ENCODE data around the gene ZBTB25. TPM values are rescaled to one million over a fixed set of nuclear protein-coding genes. Genes with fewer than 3 reads are reported as not detected.

ZBTB25 gene
- polyA plus RNA-seq, 3 donors from 2014 or later = 9.9 to 23.1 (median 15.3) TPM

DNA sequence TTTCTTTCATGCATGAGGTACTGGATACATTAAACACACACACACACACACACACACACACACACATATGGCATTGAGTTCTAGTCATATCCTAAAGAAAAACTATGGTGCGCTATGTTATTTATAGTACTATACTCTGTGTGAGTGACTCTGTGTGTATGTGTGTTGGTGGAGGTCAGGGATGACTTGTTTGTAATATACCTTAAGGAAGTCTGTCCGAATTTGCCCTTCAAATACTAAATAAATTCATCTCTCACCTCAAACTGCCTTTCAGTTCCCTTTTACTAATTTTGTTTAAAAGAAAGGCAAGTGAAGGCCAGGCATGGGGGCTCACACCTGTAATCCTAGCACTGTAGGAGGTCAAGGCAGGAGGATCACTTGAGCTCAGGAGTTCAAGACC is 40.4 kb downstream of the ZBTB25 start:
- Mint-ChIP-seq H3K27me3 (ENCODE audit: low read depth in 3 of 3) (peaks cover 4 to 5% (median 5%) of the 10 kb centered on the region in 3 donors), H3K27ac (peak overlapping the region in 4 of 6 donors; percentile 24 to 97 (median 30)), H3K9me3 (no peaks in the 10 kb centered on the region), H3K36me3 (peaks cover 0 to 4% (median 3%) of the 10 kb centered on the region in 3 donors), H3K4me1 (peaks cover 48 to 49% of the 10 kb centered on the region in 2 donors), H3K4me3 (peak overlapping the region in 2 of 5 donors; percentile 2 to 15)
- DNase-seq = no peak

- H3K4me3 Mint-ChIP-seq = no peak overlapping the region
- H3K27me3 Mint-ChIP-seq (ENCODE audit: low read depth in 3 of 3) = peaks cover 4 to 5% (median 5%) of the 10 kb centered on the region in 3 donors
- H3K4me1 Mint-ChIP-seq = peaks cover 29 to 41% of the 10 kb centered on the region in 2 donors
- no peaks in the 10 kb centered on the region for H3K9me3 Mint-ChIP-seq
- DNase-seq = no peak
- H3K27ac Mint-ChIP-seq = peak overlapping the region in 1 of 6 donors; percentile 53
- H3K36me3 Mint-ChIP-seq = peaks cover 0 to 12% (median 4%) of the 10 kb centered on the region in 3 donors
Measured at GRCh38 chr14:64461221-64461620, 42.4 kb downstream of the ZBTB25 start.

DNA sequence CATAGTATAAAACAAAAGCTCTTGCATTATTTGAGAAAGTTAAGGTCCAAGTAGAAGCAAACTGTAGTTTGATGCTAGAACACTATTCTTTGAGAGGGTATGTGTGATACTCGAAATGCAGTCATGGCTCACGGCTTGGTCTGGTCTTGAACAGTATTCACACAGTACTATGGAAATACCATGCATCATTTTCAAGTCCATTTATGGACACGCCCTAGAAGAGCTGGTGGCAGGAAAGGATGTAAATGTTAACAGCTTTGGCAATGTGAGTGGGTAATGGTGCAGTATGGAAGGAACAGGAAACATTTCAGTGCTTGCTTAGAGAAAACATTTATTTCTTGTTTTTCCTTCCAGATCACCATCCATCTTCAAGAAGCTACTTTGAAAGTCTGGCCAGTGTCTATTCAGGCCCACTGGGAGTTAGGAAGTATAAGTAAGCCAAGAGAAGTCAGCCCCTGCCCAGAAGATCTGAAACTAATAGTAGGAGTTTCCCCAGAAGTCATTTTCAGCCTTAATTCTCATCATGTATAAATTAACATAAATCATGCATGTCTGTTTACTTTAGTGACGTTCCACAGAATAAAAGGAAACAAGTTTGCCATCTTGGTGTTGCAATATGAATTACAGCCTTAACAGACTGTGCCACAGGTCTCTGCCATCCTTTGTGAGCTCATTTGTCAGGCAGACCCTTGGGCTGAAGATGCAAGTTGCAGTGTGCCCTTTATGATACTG is 44.1 kb downstream of the ZBTB25 start:
- Mint-ChIP-seq H3K27ac (peak overlapping the region; percentile 1 to 73 (median 32)), H3K9me3 (no peaks in the 10 kb centered on the region), H3K4me3 (no peak overlapping the region), H3K27me3 (ENCODE audit: low read depth in 3 of 3) (no peaks in the 10 kb centered on the region), H3K4me1 (peaks cover 17 to 31% of the 10 kb centered on the region in 2 donors), H3K36me3 (peaks cover 2 to 15% (median 14%) of the 10 kb centered on the region in 3 donors)
- DNase-seq = no peak

GRCh38 chr14:64454671-64455070 is 49.0 kb downstream of the ZBTB25 start:
- peak overlapping the region in 2 of 6 donors; percentile 6 to 76 for H3K27ac Mint-ChIP-seq
- H3K9me3 Mint-ChIP-seq = no peaks in the 10 kb centered on the region
- no peak for DNase-seq
- H3K4me3 Mint-ChIP-seq = no peak overlapping the region
- H3K36me3 Mint-ChIP-seq = peaks cover 16 to 21% (median 17%) of the 10 kb centered on the region in 3 donors
- no peaks in the 10 kb centered on the region for H3K27me3 Mint-ChIP-seq (ENCODE audit: low read depth in 3 of 3)
- peaks cover 18 to 29% of the 10 kb centered on the region in 2 donors for H3K4me1 Mint-ChIP-seq

GRCh38 chr14:64450255-64450654 is 53.4 kb downstream of the ZBTB25 start:
- Mint-ChIP-seq H3K27me3 (ENCODE audit: low read depth in 3 of 3) (peaks cover 6 to 13% (median 8%) of the 10 kb centered on the region in 3 donors), H3K9me3 (no peaks in the 10 kb centered on the region), H3K4me1 (peaks cover 45 to 48% of the 10 kb centered on the region in 2 donors), H3K27ac (peak overlapping the region; percentile 70 to 96 (median 82)), H3K36me3 (peaks cover 4 to 17% (median 9%) of the 10 kb centered on the region in 3 donors), H3K4me3 (peak overlapping the region in 1 of 5 donors; percentile 52)
- DNase-seq = no peak

- H3K4me1 Mint-ChIP-seq = peaks cover 65 to 69% of the 10 kb centered on the region in 2 donors
- H3K4me3 Mint-ChIP-seq = peak overlapping the region; percentile 49 to 71 (median 68)
- H3K27me3 Mint-ChIP-seq (ENCODE audit: low read depth in 3 of 3) = peaks cover 6 to 15% (median 8%) of the 10 kb centered on the region in 3 donors
- peak overlapping the region; percentile 95 to 98 (median 96) for H3K27ac Mint-ChIP-seq
- DNase-seq = peak; percentile 79 to 88 (median 80)
- peaks cover 7 to 16% (median 10%) of the 10 kb centered on the region in 3 donors for H3K36me3 Mint-ChIP-seq
- no peaks in the 10 kb centered on the region for H3K9me3 Mint-ChIP-seq
Measured at GRCh38 chr14:64447876-64448670, 55.6 kb downstream of the ZBTB25 start.

DNA sequence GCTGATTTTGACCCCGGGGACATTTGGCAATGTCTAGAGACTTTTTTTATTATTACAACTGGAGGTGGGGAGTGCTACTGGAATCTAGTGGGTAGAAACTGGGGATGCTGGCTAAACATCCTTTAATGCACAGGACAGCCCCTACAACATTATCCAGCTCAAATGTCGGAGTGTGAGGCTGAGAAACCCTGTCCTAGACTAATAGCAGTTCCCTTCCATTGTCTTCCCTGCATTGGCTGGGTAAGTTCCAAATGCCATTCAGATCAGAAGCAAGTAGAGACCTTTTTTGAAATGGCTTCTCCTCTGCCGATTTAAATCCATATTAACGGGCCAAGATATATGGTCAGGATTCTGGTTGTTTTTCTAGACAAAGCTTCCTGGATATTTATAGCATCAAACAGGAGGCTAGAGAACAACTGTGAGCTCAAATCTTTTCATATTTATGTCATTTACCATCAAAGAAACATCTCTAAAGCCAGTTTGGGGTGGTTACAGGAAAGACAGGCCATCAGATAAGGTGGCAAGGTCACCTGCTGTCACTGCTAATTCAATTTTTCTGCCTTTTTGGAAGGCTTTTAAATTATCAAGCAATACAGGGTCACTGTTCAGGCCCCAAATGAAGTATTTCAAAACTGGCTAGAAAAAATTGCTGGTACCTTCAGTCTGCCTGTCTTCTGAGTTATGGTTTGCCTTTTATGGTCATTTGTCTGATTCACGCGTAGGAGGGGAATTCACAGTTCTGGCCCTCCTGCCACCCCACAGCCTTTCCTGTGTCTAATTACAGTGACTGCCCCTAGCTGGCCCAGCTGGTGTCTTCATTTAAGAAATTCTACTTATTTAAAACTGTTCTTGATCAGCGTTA is 58.4 kb downstream of the ZBTB25 start:
- Mint-ChIP-seq H3K9me3 (no peaks in the 10 kb centered on the region), H3K4me3 (peak overlapping the region; percentile 57 to 76 (median 72)), H3K4me1 (peaks cover 58 to 60% of the 10 kb centered on the region in 2 donors), H3K27ac (peak overlapping the region; percentile 88 to 99 (median 96)), H3K36me3 (peaks cover 8 to 22% (median 16%) of the 10 kb centered on the region in 3 donors), H3K27me3 (ENCODE audit: low read depth in 3 of 3) (peaks cover 6 to 15% (median 8%) of the 10 kb centered on the region in 3 donors)
- peak; percentile 77 to 81 (median 78) for DNase-seq

DNA sequence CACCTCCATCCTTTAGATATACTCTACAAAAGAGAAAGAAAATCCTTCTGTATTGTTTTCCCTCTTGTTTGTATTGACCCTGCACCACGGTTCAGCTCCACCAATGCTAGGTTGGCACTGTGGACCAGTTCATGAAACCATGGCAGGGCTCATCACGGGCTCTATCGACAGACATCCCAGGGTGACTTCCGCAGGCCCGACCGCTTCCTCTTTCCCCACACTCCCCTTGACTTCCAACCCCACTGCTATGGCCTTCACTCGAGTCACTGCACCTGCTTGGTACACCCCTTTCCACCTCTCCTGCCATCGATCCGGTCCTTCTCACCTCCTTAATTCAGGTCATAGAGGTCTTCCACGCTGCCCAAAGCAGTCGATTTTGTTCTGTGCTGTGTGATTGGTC is 59.5 kb downstream of the ZBTB25 start:
- H3K4me1 Mint-ChIP-seq = peaks cover 53 to 59% of the 10 kb centered on the region in 2 donors
- H3K27ac Mint-ChIP-seq = peak overlapping the region; percentile 88 to 99 (median 96)
- H3K27me3 Mint-ChIP-seq (ENCODE audit: low read depth in 3 of 3) = peaks cover 6 to 15% (median 8%) of the 10 kb centered on the region in 3 donors
- peaks cover 8 to 25% (median 17%) of the 10 kb centered on the region in 3 donors for H3K36me3 Mint-ChIP-seq
- DNase-seq = no peak
- H3K4me3 Mint-ChIP-seq = peak overlapping the region; percentile 57 to 76 (median 72)
- H3K9me3 Mint-ChIP-seq = no peaks in the 10 kb centered on the region

DNA sequence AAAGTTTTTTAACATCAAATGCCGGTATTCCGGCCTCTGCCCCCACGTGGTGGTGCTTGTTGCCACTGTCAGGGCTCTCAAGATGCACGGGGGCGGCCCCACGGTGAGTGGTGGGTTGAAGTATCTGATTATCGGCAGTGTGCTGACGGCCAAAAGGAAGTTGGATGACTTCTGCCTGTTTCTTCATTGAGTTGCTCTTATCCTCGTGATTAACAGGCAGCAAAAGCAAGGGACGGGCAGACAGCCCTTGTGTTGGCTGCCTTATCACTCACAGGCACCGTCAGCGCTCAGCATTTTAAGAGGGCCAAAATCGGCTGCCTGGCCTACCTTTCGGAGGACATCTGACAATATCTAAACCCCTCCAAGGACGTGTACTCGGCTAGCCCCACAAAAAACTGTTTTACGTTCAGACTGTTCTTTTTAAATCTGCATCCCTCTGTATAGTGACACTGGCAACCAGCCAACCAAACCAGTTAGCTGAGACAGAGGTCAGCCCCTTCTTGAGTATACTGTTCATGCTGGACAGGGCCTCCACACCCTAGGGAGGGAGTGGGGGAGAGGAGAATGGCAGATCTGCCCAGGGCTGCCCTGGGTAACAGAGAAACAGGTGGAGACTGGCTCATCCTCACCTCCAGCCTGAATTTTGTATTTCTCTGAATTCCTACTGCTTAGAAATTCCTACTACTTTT is 61.2 kb downstream of the ZBTB25 start:
- Mint-ChIP-seq H3K27ac (peak overlapping the region in 2 of 6 donors; percentile 15 to 58), H3K9me3 (no peaks in the 10 kb centered on the region), H3K4me1 (peaks cover 51 to 57% of the 10 kb centered on the region in 2 donors), H3K36me3 (peaks cover 12 to 33% (median 25%) of the 10 kb centered on the region in 3 donors), H3K4me3 (no peak overlapping the region), H3K27me3 (ENCODE audit: low read depth in 3 of 3) (peaks cover 2 to 7% (median 3%) of the 10 kb centered on the region in 3 donors)
- no peak for DNase-seq

DNA sequence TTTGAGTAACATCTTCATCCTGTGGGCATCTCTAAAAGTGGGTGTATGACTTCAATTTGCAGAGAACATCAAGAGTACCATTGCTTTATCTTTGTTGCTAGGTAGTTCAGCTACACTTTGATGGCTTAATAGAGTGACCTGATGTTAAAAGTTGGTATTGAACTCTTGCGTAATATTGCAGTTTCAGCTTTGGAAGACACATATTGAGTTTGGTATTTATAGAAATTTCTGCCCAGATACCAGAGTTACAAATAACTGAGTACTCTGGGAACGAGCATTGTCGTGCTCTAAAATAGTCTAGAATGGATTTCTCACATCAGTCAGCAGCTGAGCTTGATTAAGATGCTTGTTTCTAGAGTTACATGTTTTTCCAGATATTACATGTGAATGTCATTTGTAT is 63.1 kb downstream of the ZBTB25 start:
- H3K36me3 Mint-ChIP-seq = peaks cover 12 to 47% (median 25%) of the 10 kb centered on the region in 3 donors
- H3K27ac Mint-ChIP-seq = no peak overlapping the region
- no peak for DNase-seq
- H3K27me3 Mint-ChIP-seq (ENCODE audit: low read depth in 3 of 3) = peaks cover 0 to 1% (median 0%) of the 10 kb centered on the region in 3 donors
- H3K4me3 Mint-ChIP-seq = no peak overlapping the region
- peaks cover 40% of the 10 kb centered on the region in 2 donors for H3K4me1 Mint-ChIP-seq
- no peaks in the 10 kb centered on the region for H3K9me3 Mint-ChIP-seq

DNA sequence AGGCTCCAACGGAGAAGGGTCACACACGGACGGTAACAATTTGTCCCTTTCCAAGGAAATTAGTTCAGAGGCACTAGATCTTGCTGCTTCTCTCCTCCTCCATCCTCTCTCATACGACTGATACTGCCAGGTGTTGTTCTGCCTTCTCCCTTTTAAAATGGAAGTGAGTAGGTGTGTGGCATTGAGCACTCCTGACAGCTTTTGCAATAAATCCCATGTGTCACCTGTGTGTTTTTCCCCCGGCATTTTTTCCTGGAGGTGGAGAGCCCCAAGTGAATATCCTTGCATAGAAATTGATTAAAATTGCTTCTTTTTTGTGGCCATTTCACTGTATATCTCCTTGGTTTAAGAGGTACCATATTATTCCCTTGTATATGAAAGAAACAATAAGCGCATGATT is 64.5 kb downstream of the ZBTB25 start:
- Mint-ChIP-seq H3K4me3 (peak overlapping the region in 1 of 5 donors; percentile 17), H3K9me3 (no peaks in the 10 kb centered on the region), H3K4me1 (peaks cover 26% of the 10 kb centered on the region in 2 donors), H3K27ac (peak overlapping the region; percentile 2 to 87 (median 38)), H3K27me3 (ENCODE audit: low read depth in 3 of 3) (peaks cover 0 to under 1% (median 0%) of the 10 kb centered on the region in 3 donors), H3K36me3 (peaks cover 16 to 52% (median 27%) of the 10 kb centered on the region in 3 donors)
- no peak for DNase-seq

- Mint-ChIP-seq H3K27me3 (ENCODE audit: low read depth in 3 of 3) (no peaks in the 10 kb centered on the region), H3K4me3 (peak overlapping the region in 2 of 5 donors; percentile 2 to 49), H3K9me3 (no peaks in the 10 kb centered on the region), H3K4me1 (peaks cover 18% of the 10 kb centered on the region in 2 donors), H3K36me3 (peaks cover 13 to 50% (median 24%) of the 10 kb centered on the region in 3 donors), H3K27ac (peak overlapping the region; percentile 24 to 87 (median 58))
- DNase-seq = peak in 1 of 3 donors; percentile 50
Measured at GRCh38 chr14:64438181-64438841, 65.3 kb downstream of the ZBTB25 start.

All from immature natural killer cell (primary cell).